Gastrocnemius medialis (tissue), 4 donors: ENCODE data around the gene ARSG. TPM values are rescaled to one million over a fixed set of nuclear protein-coding genes. Genes with fewer than 3 reads are reported as not detected.
"Not testable (repeated sequence)": the region's sequence is repeated elsewhere in the genome, so short reads cannot be mapped to it uniquely, and the experiment has no call there.

ENCODE experiments used
- ATAC-seq, 2 donors: fragments of 150-250 bp; one replicate each; pipeline ENCODE4 v1.9.1; 2016
- DNase-seq, 2 donors: peaks; one replicate each; pipeline ENCODE4 v3.0.0-alpha.2; 2019
- H3K27ac ChIP-seq, 4 donors: fragments of 200-600 bp; sonication (generic); 1 replicate in 1 of 4; 2 replicates in 3 of 4; pipeline ENCODE4 v1.5.1; 2016 to 2018; ENCODE audit warnings: mild to moderate bottlenecking in 2 of 4, moderate library complexity in 1 of 4
- H3K27me3 ChIP-seq, 3 donors: fragments of 200-600 bp; sonication (generic) in 2 of 3; 1 replicate in 1 of 3; 2 replicates in 2 of 3; pipeline versions ENCODE4 v1.5.1 to v1.6.0; 2016 to 2019; ENCODE audit warnings: mild to moderate bottlenecking in 1 of 3, moderate library complexity in 1 of 3
- H3K36me3 ChIP-seq, 2 donors: fragments of 200-600 bp; sonication (generic) in 1 of 2; one replicate each; pipeline ENCODE4 v1.5.1; 2017 to 2018
- H3K4me1 ChIP-seq, 2 donors: fragments of 200-600 bp; sonication (generic) in 1 of 2; one replicate each; pipeline ENCODE4 v1.5.1; 2016 to 2017; ENCODE audit warnings: mild to moderate bottlenecking in 2 of 2
- H3K4me3 ChIP-seq, 4 donors: fragments of 200-600 bp; sonication (generic) in 3 of 4; 1 replicate in 1 of 4; 2 replicates in 3 of 4; pipeline ENCODE4 v1.5.1; 2016 to 2019; ENCODE audit warnings: mild to moderate bottlenecking in 2 of 4
- H3K9me3 ChIP-seq, 3 donors: fragments of 200-600 bp; sonication (generic) in 2 of 3; 1 replicate in 1 of 3; 2 replicates in 2 of 3; pipeline ENCODE4 v1.5.1; 2016 to 2019
- CTCF ChIP-seq, 5 experiments: fragments of 450-650 bp in 3 of 5; fragments of 200-600 bp in 2 of 5; sonication (generic) in 2 of 5; IDR thresholded peaks in 4 of 5; conservative IDR thresholded peaks in 1 of 5; 1 replicate in 4 of 5; 2 replicates in 1 of 5; pipeline ENCODE4 v1.5.1; 2016 to 2019; ENCODE audit warnings: antibody characterized with exemption in 5 of 5, mild to moderate bottlenecking in 3 of 5, moderate library complexity in 3 of 5
- POLR2A ChIP-seq, 2 donors: fragments of 450-650 bp; IDR thresholded peaks; one replicate each; pipeline ENCODE4 v1.6.1; 2017; ENCODE audit warnings: antibody characterized with exemption in 2 of 2, mild to moderate bottlenecking in 2 of 2, moderate library complexity in 2 of 2
- in situ Hi-C, 4 donors: fragments of 200-750 bp; cut with MboI; loops; one replicate each; pipeline versions ENCODE4 v1.15.0 to v1.8.0; 2017; ENCODE audit warnings: low sequenced_read_pairs in 4 of 4
- intact Hi-C: fragments of 100-400 bp; cut with DNase I; formaldehyde crosslinking; loops from one replicate; pipeline ENCODE4 v1.15.1; 2023; ENCODE audit warnings: low total_unique reads
- total RNA-seq, 4 donors: library from RNA; depleted of rRNA; stranded (reverse); fragments of >200 nt; gene quantifications; one replicate each; pipeline versions ENCODE4 v1.1.0 to v1.2.3, GENCODE V29; 2016

ARSG gene
- total RNA-seq, 4 donors from 2014 or later: 3.3 to 6.1 (median 5.4) TPM

- in situ Hi-C loops (no loop called here), intact Hi-C loops (loop anchor here (5.0 kb wide), 2 partner anchors 41 to 264 kb away; partner anchors contain the start of gene PRKAR1A)
- Histone ChIP-seq H3K4me1 (peaks cover 12 to 14% of the 10 kb centered on the region in 2 donors), H3K9me3 (no peaks in the 10 kb centered on the region), H3K27ac (peak overlapping the region; percentile 89 to 100 (median 98)), H3K27me3 (no peaks in the 10 kb centered on the region), H3K36me3 (peaks cover 0 to 29% of the 10 kb centered on the region in 2 donors), H3K4me3 (peak overlapping the region; percentile 81 to 97 (median 96))
- TF ChIP-seq POLR2A (IDR thresholded peaks at IDR 0.05) (no peak), CTCF (IDR thresholded peaks at IDR 0.05 in 4 of 5, conservative IDR thresholded peaks at IDR 0.05 in 1 of 5) (no peak)
- ATAC-seq (peak; percentile 39 to 53), DNase-seq (peak; percentile 35 to 63)
Measured at GRCh38 chr17:68248199-68248825, 43.0 kb upstream of the ARSG start.

- DNase-seq: no peak
- intact Hi-C loops (loop anchor here (5.0 kb wide), 2 partner anchors 42 to 263 kb away; partner anchors contain the start of gene PRKAR1A), in situ Hi-C loops (no loop called here)
- H3K4me1 ChIP-seq: peaks cover 12 to 14% of the 10 kb centered on the region in 2 donors
- no peak for ATAC-seq
- H3K4me3 ChIP-seq: peak overlapping the region in 3 of 4 donors; percentile 81 to 97 (median 95)
- H3K36me3 ChIP-seq: peaks cover 0 to 34% of the 10 kb centered on the region in 2 donors
- peak overlapping the region; percentile 89 to 100 (median 98) for H3K27ac ChIP-seq
- no peaks in the 10 kb centered on the region for H3K27me3 ChIP-seq
- H3K9me3 ChIP-seq: no peaks in the 10 kb centered on the region
- TF ChIP-seq CTCF (IDR thresholded peaks at IDR 0.05 in 4 of 5, conservative IDR thresholded peaks at IDR 0.05 in 1 of 5): no peak
- no peak for TF ChIP-seq POLR2A (IDR thresholded peaks at IDR 0.05)
Measured at GRCh38 chr17:68248891-68249290, 42.4 kb upstream of the ARSG start.

GRCh38 chr17:68249354-68249765, 41.9 kb upstream of the ARSG start:
- Histone ChIP-seq H3K4me1 (peaks cover 12 to 14% of the 10 kb centered on the region in 2 donors), H3K27ac (peak overlapping the region; percentile 89 to 100 (median 98)), H3K9me3 (no peaks in the 10 kb centered on the region), H3K27me3 (no peaks in the 10 kb centered on the region), H3K36me3 (peaks cover 0 to 39% of the 10 kb centered on the region in 2 donors), H3K4me3 (no peak overlapping the region)
- in situ Hi-C loops (no loop called here), intact Hi-C loops (loop anchor here (5.0 kb wide), 2 partner anchors 42 to 263 kb away; partner anchors contain the start of gene PRKAR1A)
- TF ChIP-seq CTCF (IDR thresholded peaks at IDR 0.05 in 4 of 5, conservative IDR thresholded peaks at IDR 0.05 in 1 of 5) (no peak), POLR2A (IDR thresholded peaks at IDR 0.05) (no peak)
- DNase-seq (no peak), ATAC-seq (no peak)

GRCh38 chr17:68253426-68253825, 37.9 kb upstream of the ARSG start:
- ATAC-seq, intact Hi-C loops: not testable (repeated sequence)

GRCh38 chr17:68255151-68255550, 36.1 kb upstream of the ARSG start:
- Histone ChIP-seq H3K9me3 (no peaks in the 10 kb centered on the region), H3K27ac (no peak overlapping the region), H3K4me3 (no peak overlapping the region), H3K27me3 (no peaks in the 10 kb centered on the region), H3K36me3 (peaks cover 0 to 61% of the 10 kb centered on the region in 2 donors), H3K4me1 (peaks cover 0 to 7% of the 10 kb centered on the region in 2 donors)
- DNase-seq (no peak), ATAC-seq (no peak)
- intact Hi-C loops: no loop called here
- in situ Hi-C loops: loop anchor here in 1 of 4 donors (25.0 kb wide), 1 partner anchor 507 kb away; no protein-coding TSS in a partner anchor
- TF ChIP-seq CTCF (IDR thresholded peaks at IDR 0.05 in 4 of 5, conservative IDR thresholded peaks at IDR 0.05 in 1 of 5) (no peak), POLR2A (IDR thresholded peaks at IDR 0.05) (no peak)

More at GRCh38 chr17:68253426-68253825, 37.9 kb upstream of the ARSG start:
- Histone ChIP-seq H3K4me1 (peaks cover 7 to 13% of the 10 kb centered on the region in 2 donors), H3K36me3 (peaks cover 0 to 62% of the 10 kb centered on the region in 2 donors)
- not testable (repeated sequence) for H3K27me3 ChIP-seq, DNase-seq, H3K27ac ChIP-seq, H3K4me3 ChIP-seq, H3K9me3 ChIP-seq
- in situ Hi-C loops: loop anchor here in 1 of 4 donors (25.0 kb wide), 1 partner anchor 509 kb away; no protein-coding TSS in a partner anchor
